Measurements from ENCODE around the gene VEPH1. TPM values are rescaled to one million over a fixed set of nuclear protein-coding genes. Genes with fewer than 3 reads are reported as not detected.
A peak's percentile ranks its signal among the peaks of the same experiment; 100 is the strongest.

The VEPH1 gene
- total RNA-seq, 2 donors from 2014 or later: 15.0 to 30.0 TPM

DNA sequence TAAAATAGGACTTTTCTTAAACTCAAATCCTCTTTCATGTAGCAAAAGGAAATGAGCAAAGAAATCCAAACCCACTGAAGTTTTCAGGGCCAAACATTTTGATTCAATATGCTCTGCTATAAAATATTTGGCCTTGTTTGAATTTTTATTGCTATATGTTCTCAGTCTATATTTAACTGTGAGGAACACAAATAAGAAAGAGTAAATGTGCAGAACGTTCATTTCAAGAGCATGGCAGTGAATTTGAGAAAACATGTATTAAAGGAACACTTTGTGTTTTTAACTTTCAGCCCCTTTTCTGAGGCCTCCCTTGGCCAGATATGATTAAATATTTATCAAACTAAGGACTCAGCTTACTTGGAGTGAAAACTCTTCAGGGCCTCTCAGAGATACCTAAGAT, 218.5 kb downstream of the VEPH1 start:
- Histone ChIP-seq H3K9me3 (no peaks in the 10 kb centered on the region), H3K4me1 (no peaks in the 10 kb centered on the region), H3K36me3 (replicated peaks in 1 of 2; ENCODE audit: insufficient read depth in 1 of 2, low read depth in 2 of 2) (no peaks in the 10 kb centered on the region), H3K27ac (no peak overlapping the region), H3K4me3 (no peak overlapping the region), H3K27me3 (no peaks in the 10 kb centered on the region)
- no peak for TF ChIP-seq POLR2A (IDR thresholded peaks at IDR 0.05)
- no peak for DNase-seq
- WGBS, 2 donors: 63% methylated on average over 1 of the region's 1 CpG
- ATAC-seq: no peak
- intact Hi-C loops (cut with DNase I): no loop called here

DNA sequence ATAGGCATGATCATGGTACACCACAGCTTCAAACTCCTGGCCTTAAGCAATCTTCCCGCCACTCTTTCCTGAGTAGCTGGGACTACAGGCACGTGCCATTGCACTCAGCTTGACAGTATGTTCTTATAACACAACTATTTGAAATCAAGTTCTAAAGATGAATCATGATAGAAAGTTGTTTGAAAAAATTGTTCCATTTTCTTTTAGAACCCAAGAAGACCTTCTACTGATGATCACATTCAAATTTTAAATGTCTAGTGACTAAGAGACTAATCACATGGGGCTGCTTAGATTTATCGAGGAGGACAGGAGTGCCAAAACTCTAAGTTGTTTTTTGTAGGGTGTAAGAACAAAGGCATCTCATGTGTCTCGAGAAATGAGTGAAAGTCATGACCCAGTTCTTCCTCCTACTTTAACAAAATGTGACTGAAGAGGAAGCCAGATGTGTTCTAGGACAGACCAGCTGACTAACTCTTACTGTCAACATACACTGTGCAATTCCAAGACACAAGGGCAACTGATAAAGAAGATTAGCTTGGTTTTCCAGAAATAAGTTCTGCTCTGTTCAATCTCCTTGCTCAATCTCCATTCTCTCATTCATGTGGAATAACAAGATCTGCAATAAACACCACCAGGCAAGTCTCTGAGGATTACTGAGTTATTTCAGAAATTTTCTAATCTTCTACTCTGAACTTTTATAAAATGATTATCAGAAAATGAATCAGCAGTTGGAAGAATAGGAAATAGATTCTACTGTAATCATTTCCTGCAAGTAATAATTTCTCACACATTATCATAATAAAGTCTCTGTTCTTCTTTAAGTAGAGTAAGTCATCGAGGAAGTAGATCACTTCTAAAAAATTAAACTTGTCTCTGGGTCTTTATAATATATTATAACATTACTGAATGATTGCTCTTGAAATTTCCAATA, 220.7 kb downstream of the VEPH1 start:
- no peak for TF ChIP-seq POLR2A (IDR thresholded peaks at IDR 0.05)
- no peak for TF ChIP-seq CTCF (IDR thresholded peaks at IDR 0.05)
- Histone ChIP-seq H3K4me3 (no peak overlapping the region), H3K36me3 (replicated peaks in 1 of 2; ENCODE audit: insufficient read depth in 1 of 2, low read depth in 2 of 2) (no peaks in the 10 kb centered on the region), H3K4me1 (no peaks in the 10 kb centered on the region), H3K27ac (no peak overlapping the region), H3K27me3 (no peaks in the 10 kb centered on the region), H3K9me3 (no peaks in the 10 kb centered on the region)
- 80 to 83% methylated on average over 5 of the region's 5 CpGs for WGBS, 2 donors
- intact Hi-C loops (cut with DNase I): no loop called here
- peak; percentile 72 for ATAC-seq
- peak in 2 of 4 donors; percentile 16 to 20 for DNase-seq

GRCh38 chr3:157280786-157281185, 222.4 kb downstream of the VEPH1 start:
- DNase-seq: no peak

DNA sequence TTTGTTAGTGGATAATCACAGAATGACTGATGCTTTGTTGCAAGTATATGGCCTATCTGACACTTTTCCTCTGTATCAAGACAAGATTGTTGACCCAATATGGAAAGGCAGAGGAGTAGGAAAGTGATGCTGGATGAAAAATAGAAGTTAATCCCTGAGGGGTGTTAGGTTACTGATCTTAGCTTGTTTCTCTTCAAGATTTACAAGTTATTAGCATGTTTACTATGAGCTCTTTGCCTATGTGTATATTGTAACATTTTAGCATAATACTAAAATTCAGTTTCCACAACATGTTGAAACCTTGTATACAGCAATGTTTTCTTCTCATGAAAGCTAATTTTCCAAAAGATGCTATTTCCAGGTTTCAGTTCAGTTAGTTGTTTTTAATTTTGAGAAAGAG, 222.9 kb downstream of the VEPH1 start:
- DNase-seq (no peak), ATAC-seq (no peak)
- no peaks in the 10 kb centered on the region for H3K27me3 ChIP-seq
- no peaks in the 10 kb centered on the region for H3K4me1 ChIP-seq
- H3K36me3 ChIP-seq (replicated peaks in 1 of 2; ENCODE audit: insufficient read depth in 1 of 2, low read depth in 2 of 2): no peaks in the 10 kb centered on the region
- H3K9me3 ChIP-seq: no peaks in the 10 kb centered on the region
- no peak for TF ChIP-seq CTCF (IDR thresholded peaks at IDR 0.05)
- TF ChIP-seq POLR2A (IDR thresholded peaks at IDR 0.05): no peak
- H3K27ac ChIP-seq: no peak overlapping the region
- intact Hi-C loops (cut with DNase I): no loop called here
- H3K4me3 ChIP-seq: no peak overlapping the region

More at GRCh38 chr3:157280786-157281185, 222.4 kb downstream of the VEPH1 start:
- TF ChIP-seq CTCF (IDR thresholded peaks at IDR 0.05) (no peak), POLR2A (IDR thresholded peaks at IDR 0.05) (no peak)
- 61 to 66% methylated on average over 2 of the region's 2 CpGs for WGBS, 2 donors
- ATAC-seq: no peak
- intact Hi-C loops (cut with DNase I): no loop called here
- Histone ChIP-seq H3K4me3 (no peak overlapping the region), H3K9me3 (no peaks in the 10 kb centered on the region), H3K4me1 (no peaks in the 10 kb centered on the region), H3K27me3 (no peaks in the 10 kb centered on the region), H3K36me3 (replicated peaks in 1 of 2; ENCODE audit: insufficient read depth in 1 of 2, low read depth in 2 of 2) (no peaks in the 10 kb centered on the region), H3K27ac (no peak overlapping the region)

DNA sequence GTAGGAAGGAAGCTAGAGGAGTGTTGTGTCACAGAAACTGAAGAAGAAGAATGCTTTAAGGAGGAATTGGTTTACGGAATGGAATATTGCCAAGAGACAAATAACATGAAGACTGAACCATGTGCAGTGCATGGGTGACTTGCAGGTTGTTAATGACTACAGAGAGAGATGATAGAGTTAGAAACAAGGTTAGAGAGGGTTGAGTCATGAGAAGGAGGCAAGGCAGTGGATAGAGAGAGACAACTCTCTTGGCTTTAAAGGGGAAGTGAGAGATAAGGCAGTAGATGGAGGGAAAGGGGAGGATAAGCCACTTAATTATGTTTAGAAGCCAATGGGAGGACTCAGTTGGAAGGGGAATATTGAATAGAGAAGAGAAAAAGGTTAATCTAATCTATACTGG, 224.0 kb downstream of the VEPH1 start:
- Histone ChIP-seq H3K36me3 (replicated peaks in 1 of 2; ENCODE audit: insufficient read depth in 1 of 2, low read depth in 2 of 2) (no peaks in the 10 kb centered on the region), H3K4me1 (no peaks in the 10 kb centered on the region), H3K27me3 (no peaks in the 10 kb centered on the region), H3K9me3 (no peaks in the 10 kb centered on the region), H3K4me3 (no peak overlapping the region), H3K27ac (no peak overlapping the region)
- TF ChIP-seq POLR2A (IDR thresholded peaks at IDR 0.05): no peak
- no peak for TF ChIP-seq CTCF (IDR thresholded peaks at IDR 0.05)
- intact Hi-C loops (cut with DNase I): no loop called here
- no peak for ATAC-seq
- DNase-seq: no peak
- 95 to 100% methylated on average over 1 of the region's 1 CpG for WGBS, 2 donors

Measured in body of pancreas (tissue), 4 donors.